ENCODE measurements around the gene RBM19. TPM values are rescaled to one million over a fixed set of nuclear protein-coding genes. Genes with fewer than 3 reads are reported as not detected.

The RBM19 gene
- total and polyA plus RNA-seq, 4 donors = 17.9 to 33.6 (median 21.9) TPM

GRCh38 chr12:113805673-113806072 is 160.5 kb downstream of the RBM19 start:
- DNase-seq (no peak), ATAC-seq (ENCODE audit: insufficient read depth, low FRiP score) (no peak)
- Histone ChIP-seq H3K4me3 (no peak overlapping the region), H3K9ac (ENCODE audit: insufficient read depth in 1 of 2, low read length in 2 of 2) (no peak overlapping the region), H3K27me3 (ENCODE audit: control insufficient read depth in 3 of 3, insufficient read depth in 3 of 3, low read length in 2 of 3) (no peaks in the 10 kb centered on the region), H3K4me1 (ENCODE audit: control insufficient read depth in 5 of 5, insufficient read depth in 5 of 5, low read length in 5 of 5) (peaks cover 0 to 4% (median 0%) of the 10 kb centered on the region in 5 donors), H3K27ac (ENCODE audit: low read depth in 1 of 2, low read length in 1 of 2) (no peak overlapping the region), H3K36me3 (ENCODE audit: control insufficient read depth in 4 of 4, insufficient read depth in 4 of 4, low read length in 4 of 4) (no peaks in the 10 kb centered on the region), H3K9me3 (ENCODE audit: control insufficient read depth in 4 of 4, insufficient read depth in 3 of 4, low read length in 3 of 4) (peaks cover 0 to 5% (median 2%) of the 10 kb centered on the region in 4 donors)
- WGBS, 2 donors = 82 to 97% methylated on average over 5 of the region's 5 CpGs
- TF ChIP-seq CTCF (IDR thresholded peaks at IDR 0.05; ENCODE audit: control extremely low read depth, extremely low read depth) = no peak

- no peak overlapping the region for H3K27ac ChIP-seq (ENCODE audit: low read depth in 1 of 2, low read length in 1 of 2)
- H3K9ac ChIP-seq (ENCODE audit: insufficient read depth in 1 of 2, low read length in 2 of 2) = no peak overlapping the region
- ATAC-seq (ENCODE audit: insufficient read depth, low FRiP score) = no peak
- WGBS, 2 donors = 82 to 83% methylated on average over 16 of the region's 16 CpGs
- no peak overlapping the region for H3K4me3 ChIP-seq
- no peaks in the 10 kb centered on the region for H3K36me3 ChIP-seq (ENCODE audit: control insufficient read depth in 4 of 4, insufficient read depth in 4 of 4, low read length in 4 of 4)
- peaks cover 0 to 5% (median 2%) of the 10 kb centered on the region in 4 donors for H3K9me3 ChIP-seq (ENCODE audit: control insufficient read depth in 4 of 4, insufficient read depth in 3 of 4, low read length in 3 of 4)
- TF ChIP-seq CTCF (IDR thresholded peaks at IDR 0.05; ENCODE audit: control extremely low read depth, extremely low read depth) = no peak
- H3K4me1 ChIP-seq (ENCODE audit: control insufficient read depth in 5 of 5, insufficient read depth in 5 of 5, low read length in 5 of 5) = peaks cover 0 to 4% (median 0%) of the 10 kb centered on the region in 5 donors
- H3K27me3 ChIP-seq (ENCODE audit: control insufficient read depth in 3 of 3, insufficient read depth in 3 of 3, low read length in 2 of 3) = no peaks in the 10 kb centered on the region
- no peak for DNase-seq
These were observed 161.0 kb downstream of the RBM19 start for GRCh38 chr12:113804961-113805600.

GRCh38 chr12:113803759-113804140 is 162.4 kb downstream of the RBM19 start:
- WGBS, 2 donors = 90 to 95% methylated on average over 3 of the region's 3 CpGs
- DNase-seq = no peak
- TF ChIP-seq CTCF (IDR thresholded peaks at IDR 0.05; ENCODE audit: control extremely low read depth, extremely low read depth) = no peak
- no peak for ATAC-seq (ENCODE audit: insufficient read depth, low FRiP score)
- Histone ChIP-seq H3K27ac (ENCODE audit: low read depth in 1 of 2, low read length in 1 of 2) (no peak overlapping the region), H3K9ac (ENCODE audit: insufficient read depth in 1 of 2, low read length in 2 of 2) (no peak overlapping the region), H3K4me1 (ENCODE audit: control insufficient read depth in 5 of 5, insufficient read depth in 5 of 5, low read length in 5 of 5) (peaks cover 0 to 4% (median 0%) of the 10 kb centered on the region in 5 donors), H3K27me3 (ENCODE audit: control insufficient read depth in 3 of 3, insufficient read depth in 3 of 3, low read length in 2 of 3) (no peaks in the 10 kb centered on the region), H3K9me3 (ENCODE audit: control insufficient read depth in 4 of 4, insufficient read depth in 3 of 4, low read length in 3 of 4) (peaks cover 0 to 5% (median 2%) of the 10 kb centered on the region in 4 donors), H3K36me3 (ENCODE audit: control insufficient read depth in 4 of 4, insufficient read depth in 4 of 4, low read length in 4 of 4) (no peaks in the 10 kb centered on the region), H3K4me3 (no peak overlapping the region)

All from lung (tissue), 12 donors.